HepG2 (cell line): ENCODE data around the gene SP5. TPM values are rescaled to one million over a fixed set of nuclear protein-coding genes. Genes with fewer than 3 reads are reported as not detected.

Experiments used
- FOSL2 ChIP-seq: sonication (generic); formaldehyde crosslinking; IDR thresholded peaks from 2 replicates; pipeline ENCODE4 v1.4.0; 2020; ENCODE audit warnings: missing genetic modification reagents
- HOXA7 ChIP-seq: sonication (generic); formaldehyde crosslinking; IDR thresholded peaks from 2 replicates; pipeline ENCODE4 v1.8.1; 2022; ENCODE audit warnings: mild to moderate bottlenecking, missing genetic modification reagents, moderate library complexity
- KAT8 ChIP-seq: IDR thresholded peaks from 2 replicates; pipeline ENCODE4 v1.6.1; 2016; ENCODE audit warnings: missing genetic modification reagents, missing compliant biosample characterization
- KLF15 ChIP-seq: sonication (generic); formaldehyde crosslinking; IDR thresholded peaks from 2 replicates; pipeline ENCODE4 v1.8.1; 2023; ENCODE audit warnings: borderline replicate concordance, mild to moderate bottlenecking, inconsistent platforms, missing genetic modification reagents, mixed read lengths
- KMT2B ChIP-seq: IDR thresholded peaks from 2 replicates; pipeline ENCODE4 v1.6.1; 2016; ENCODE audit warnings: missing genetic modification reagents, missing compliant biosample characterization
- POLR2A ChIP-seq, 2 experiments: IDR thresholded peaks; 2 replicates each; pipeline ENCODE4 v1.6.1; 2011; ENCODE audit warnings: low read depth in 2 of 2, low read length in 2 of 2, mild to moderate bottlenecking in 1 of 2, moderate library complexity in 1 of 2; ENCODE audit not compliant: insufficient read depth in 1 of 2
- RBAK ChIP-seq: sonication (generic); formaldehyde crosslinking; IDR thresholded peaks from 2 replicates; pipeline ENCODE4 v1.5.1; 2020; ENCODE audit warnings: mild to moderate bottlenecking, missing genetic modification reagents
- TAF15 ChIP-seq: fragments of 200-400 bp; formaldehyde crosslinking; IDR thresholded peaks from one replicate; pipeline ENCODE4 v1.6.1; 2018; ENCODE audit warnings: mild to moderate bottlenecking, low read depth, low read length; ENCODE audit not compliant: poor library complexity, severe bottlenecking
- ZNF224 ChIP-seq: sonication (generic); formaldehyde crosslinking; IDR thresholded peaks from 2 replicates; pipeline ENCODE4 v1.5.0; 2020; ENCODE audit warnings: mild to moderate bottlenecking, missing genetic modification reagents
- ZNF660 ChIP-seq: sonication (generic); formaldehyde crosslinking; IDR thresholded peaks from 2 replicates; pipeline ENCODE4 v1.5.1; 2020; ENCODE audit warnings: mild to moderate bottlenecking, low read depth, missing genetic modification reagents, borderline replicate concordance
- ZNF749 ChIP-seq: sonication (generic); formaldehyde crosslinking; IDR thresholded peaks from 2 replicates; pipeline ENCODE4 v1.8.0; 2022; ENCODE audit warnings: mild to moderate bottlenecking, missing genetic modification reagents, moderate library complexity, borderline replicate concordance
- polyA plus RNA-seq, 8 experiments: library from polyadenylated mRNA; depleted of rRNA in 3 of 8; stranded (reverse) in 7 of 8; unstranded in 1 of 8; fragments of >200 nt; fragmentation: Illumina TruSeq in 4 of 8; extraction: Trizol in 4 of 8; gene quantifications; 2 replicates each; pipeline versions ENCODE4 v1.2.1 to v1.2.3, GENCODE V29; 2011 to 2016; ENCODE audit warnings: low read depth in 4 of 8, missing spikeins in 1 of 8, mixed read lengths in 1 of 8; ENCODE audit not compliant: insufficient read depth in 1 of 8
- total RNA-seq, 5 experiments: library from RNA; depleted of rRNA; stranded (reverse); fragments of >200 nt; fragmentation: Illumina TruSeq; extraction: Trizol; gene quantifications; 2 replicates each; pipeline ENCODE4 v1.2.3, GENCODE V29; 2016; ENCODE audit warnings: low read depth in 1 of 5
- TF ChIP-seq, protein P1 (sequence below): IDR thresholded peaks from 2 replicates; pipeline ENCODE4 v1.6.1; 2016; ENCODE audit warnings: low read depth, missing genetic modification reagents, missing compliant biosample characterization
- TF ChIP-seq, protein P2 (sequence below): IDR thresholded peaks from 2 replicates; pipeline ENCODE4 v1.6.1; 2016; ENCODE audit warnings: missing biosample characterization, missing genetic modification reagents, low read depth
- TF ChIP-seq, protein P3 (sequence below), 2 experiments: fragments of 450-650 bp in 1 of 2; sonication (generic) in 1 of 2; formaldehyde crosslinking; IDR thresholded peaks; 2 replicates each; pipeline versions ENCODE4 v1.5.0 to v1.8.0; 2020 to 2022; ENCODE audit warnings: mild to moderate bottlenecking in 1 of 2, missing genetic modification reagents in 1 of 2
- TF ChIP-seq, protein P4 (sequence below): sonication (generic); formaldehyde crosslinking; IDR thresholded peaks from 2 replicates; pipeline ENCODE4 v1.4.0; 2020; ENCODE audit warnings: missing genetic modification reagents
- TF ChIP-seq, protein P5 (sequence below): sonication (generic); formaldehyde crosslinking; IDR thresholded peaks from 2 replicates; pipeline ENCODE4 v1.8.1; 2022; ENCODE audit warnings: mild to moderate bottlenecking, missing genetic modification reagents

Gene SP5
- total and polyA plus RNA-seq, 2 of the 13 experiments (the other 11 are each of a cell fraction or from before 2014, with no cell fraction given): 50.8 to 119 TPM

DNA sequence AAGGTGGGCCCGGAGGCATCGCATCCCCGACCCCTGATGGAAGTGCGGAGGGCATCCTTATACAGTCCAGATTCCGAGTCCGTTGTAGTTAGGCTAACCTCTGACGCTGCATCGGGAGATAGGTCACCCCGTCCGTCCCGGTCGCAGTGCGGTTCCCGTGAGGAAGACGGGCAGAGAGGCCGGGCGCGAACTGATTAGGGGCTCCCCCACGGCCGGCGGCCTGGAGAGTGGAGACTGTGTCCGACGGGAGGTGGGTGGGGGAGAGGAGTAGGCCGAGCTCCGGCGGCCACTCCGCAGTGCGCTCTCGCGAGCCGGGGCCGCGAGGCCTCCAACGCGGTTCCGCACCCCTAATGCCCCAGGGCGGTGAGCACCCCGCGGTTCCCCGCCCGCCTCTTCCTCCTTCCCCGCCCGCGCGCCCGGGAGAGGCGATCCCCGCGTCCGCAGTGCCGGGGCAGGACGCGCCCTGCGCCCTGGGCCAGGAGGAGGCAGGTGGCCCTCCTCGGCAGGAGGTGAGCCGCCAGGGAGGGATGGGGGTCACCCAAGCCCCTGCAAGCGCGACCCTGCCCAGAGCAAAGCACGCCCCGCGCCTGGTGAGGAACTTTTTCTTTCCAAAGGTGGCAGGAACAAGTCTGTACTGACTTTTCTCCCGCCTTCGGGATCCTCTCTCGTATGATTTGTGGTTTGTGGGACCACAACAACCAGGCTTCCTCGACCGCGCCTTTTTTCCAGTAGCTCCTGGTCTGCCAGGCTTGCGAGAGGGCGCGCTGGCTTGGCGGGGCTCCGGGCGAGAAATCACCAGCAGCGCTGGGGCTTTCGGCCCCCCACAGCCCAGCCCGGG lies 1.4 kb upstream of the SP5 start (continued):
- TF ChIP-seq, protein P1, sequence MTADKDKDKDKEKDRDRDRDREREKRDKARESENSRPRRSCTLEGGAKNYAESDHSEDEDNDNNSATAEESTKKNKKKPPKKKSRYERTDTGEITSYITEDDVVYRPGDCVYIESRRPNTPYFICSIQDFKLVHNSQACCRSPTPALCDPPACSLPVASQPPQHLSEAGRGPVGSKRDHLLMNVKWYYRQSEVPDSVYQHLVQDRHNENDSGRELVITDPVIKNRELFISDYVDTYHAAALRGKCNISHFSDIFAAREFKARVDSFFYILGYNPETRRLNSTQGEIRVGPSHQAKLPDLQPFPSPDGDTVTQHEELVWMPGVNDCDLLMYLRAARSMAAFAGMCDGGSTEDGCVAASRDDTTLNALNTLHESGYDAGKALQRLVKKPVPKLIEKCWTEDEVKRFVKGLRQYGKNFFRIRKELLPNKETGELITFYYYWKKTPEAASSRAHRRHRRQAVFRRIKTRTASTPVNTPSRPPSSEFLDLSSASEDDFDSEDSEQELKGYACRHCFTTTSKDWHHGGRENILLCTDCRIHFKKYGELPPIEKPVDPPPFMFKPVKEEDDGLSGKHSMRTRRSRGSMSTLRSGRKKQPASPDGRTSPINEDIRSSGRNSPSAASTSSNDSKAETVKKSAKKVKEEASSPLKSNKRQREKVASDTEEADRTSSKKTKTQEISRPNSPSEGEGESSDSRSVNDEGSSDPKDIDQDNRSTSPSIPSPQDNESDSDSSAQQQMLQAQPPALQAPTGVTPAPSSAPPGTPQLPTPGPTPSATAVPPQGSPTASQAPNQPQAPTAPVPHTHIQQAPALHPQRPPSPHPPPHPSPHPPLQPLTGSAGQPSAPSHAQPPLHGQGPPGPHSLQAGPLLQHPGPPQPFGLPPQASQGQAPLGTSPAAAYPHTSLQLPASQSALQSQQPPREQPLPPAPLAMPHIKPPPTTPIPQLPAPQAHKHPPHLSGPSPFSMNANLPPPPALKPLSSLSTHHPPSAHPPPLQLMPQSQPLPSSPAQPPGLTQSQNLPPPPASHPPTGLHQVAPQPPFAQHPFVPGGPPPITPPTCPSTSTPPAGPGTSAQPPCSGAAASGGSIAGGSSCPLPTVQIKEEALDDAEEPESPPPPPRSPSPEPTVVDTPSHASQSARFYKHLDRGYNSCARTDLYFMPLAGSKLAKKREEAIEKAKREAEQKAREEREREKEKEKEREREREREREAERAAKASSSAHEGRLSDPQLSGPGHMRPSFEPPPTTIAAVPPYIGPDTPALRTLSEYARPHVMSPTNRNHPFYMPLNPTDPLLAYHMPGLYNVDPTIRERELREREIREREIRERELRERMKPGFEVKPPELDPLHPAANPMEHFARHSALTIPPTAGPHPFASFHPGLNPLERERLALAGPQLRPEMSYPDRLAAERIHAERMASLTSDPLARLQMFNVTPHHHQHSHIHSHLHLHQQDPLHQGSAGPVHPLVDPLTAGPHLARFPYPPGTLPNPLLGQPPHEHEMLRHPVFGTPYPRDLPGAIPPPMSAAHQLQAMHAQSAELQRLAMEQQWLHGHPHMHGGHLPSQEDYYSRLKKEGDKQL (CRISPR knock-in tag): no peak
- TF ChIP-seq HOXA7 (no peak), KAT8 (CRISPR knock-in tag) (no peak), RBAK (CRISPR knock-in tag) (no peak), ZNF224 (no peak), FOSL2 (no peak), ZNF660 (CRISPR knock-in tag) (no peak), KMT2B (no peak), TAF15 (no peak), ZNF749 (CRISPR knock-in tag) (no peak), KLF15 (CRISPR knock-in tag) (no peak), POLR2A (IDR thresholded peaks at IDR 0.05; ENCODE audit: insufficient read depth in 1 of 2, low read depth in 2 of 2, low read length in 2 of 2) (peak in 1 of 2 experiments; percentile 51; a peak in 2 of 4 replicates)
- TF ChIP-seq, protein P2, sequence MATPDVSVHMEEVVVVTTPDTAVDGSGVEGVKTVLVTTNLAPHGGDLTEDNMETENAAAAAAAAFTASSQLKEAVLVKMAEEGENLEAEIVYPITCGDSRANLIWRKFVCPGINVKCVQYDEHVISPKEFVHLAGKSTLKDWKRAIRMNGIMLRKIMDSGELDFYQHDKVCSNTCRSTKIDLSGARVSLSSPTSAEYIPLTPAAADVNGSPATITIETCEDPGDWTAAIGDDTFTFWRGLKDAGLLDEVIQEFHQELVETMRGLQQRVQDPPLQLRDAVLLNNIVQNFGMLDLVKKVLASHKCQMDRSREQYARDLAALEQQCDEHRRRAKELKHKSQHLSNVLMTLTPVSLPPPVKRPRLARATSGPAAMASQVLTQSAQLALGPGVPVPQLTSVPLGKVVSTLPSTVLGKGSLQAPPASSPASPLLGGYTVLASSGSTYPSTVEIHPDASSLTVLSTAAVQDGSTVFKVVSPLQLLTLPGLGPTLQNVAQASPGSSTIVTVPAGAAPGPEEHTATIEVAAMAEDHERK: no peak
- TF ChIP-seq, protein P3, sequence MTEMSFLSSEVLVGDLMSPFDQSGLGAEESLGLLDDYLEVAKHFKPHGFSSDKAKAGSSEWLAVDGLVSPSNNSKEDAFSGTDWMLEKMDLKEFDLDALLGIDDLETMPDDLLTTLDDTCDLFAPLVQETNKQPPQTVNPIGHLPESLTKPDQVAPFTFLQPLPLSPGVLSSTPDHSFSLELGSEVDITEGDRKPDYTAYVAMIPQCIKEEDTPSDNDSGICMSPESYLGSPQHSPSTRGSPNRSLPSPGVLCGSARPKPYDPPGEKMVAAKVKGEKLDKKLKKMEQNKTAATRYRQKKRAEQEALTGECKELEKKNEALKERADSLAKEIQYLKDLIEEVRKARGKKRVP (CRISPR knock-in tag; IDR thresholded peaks at IDR 0.05): no peak
- TF ChIP-seq, protein P4, sequence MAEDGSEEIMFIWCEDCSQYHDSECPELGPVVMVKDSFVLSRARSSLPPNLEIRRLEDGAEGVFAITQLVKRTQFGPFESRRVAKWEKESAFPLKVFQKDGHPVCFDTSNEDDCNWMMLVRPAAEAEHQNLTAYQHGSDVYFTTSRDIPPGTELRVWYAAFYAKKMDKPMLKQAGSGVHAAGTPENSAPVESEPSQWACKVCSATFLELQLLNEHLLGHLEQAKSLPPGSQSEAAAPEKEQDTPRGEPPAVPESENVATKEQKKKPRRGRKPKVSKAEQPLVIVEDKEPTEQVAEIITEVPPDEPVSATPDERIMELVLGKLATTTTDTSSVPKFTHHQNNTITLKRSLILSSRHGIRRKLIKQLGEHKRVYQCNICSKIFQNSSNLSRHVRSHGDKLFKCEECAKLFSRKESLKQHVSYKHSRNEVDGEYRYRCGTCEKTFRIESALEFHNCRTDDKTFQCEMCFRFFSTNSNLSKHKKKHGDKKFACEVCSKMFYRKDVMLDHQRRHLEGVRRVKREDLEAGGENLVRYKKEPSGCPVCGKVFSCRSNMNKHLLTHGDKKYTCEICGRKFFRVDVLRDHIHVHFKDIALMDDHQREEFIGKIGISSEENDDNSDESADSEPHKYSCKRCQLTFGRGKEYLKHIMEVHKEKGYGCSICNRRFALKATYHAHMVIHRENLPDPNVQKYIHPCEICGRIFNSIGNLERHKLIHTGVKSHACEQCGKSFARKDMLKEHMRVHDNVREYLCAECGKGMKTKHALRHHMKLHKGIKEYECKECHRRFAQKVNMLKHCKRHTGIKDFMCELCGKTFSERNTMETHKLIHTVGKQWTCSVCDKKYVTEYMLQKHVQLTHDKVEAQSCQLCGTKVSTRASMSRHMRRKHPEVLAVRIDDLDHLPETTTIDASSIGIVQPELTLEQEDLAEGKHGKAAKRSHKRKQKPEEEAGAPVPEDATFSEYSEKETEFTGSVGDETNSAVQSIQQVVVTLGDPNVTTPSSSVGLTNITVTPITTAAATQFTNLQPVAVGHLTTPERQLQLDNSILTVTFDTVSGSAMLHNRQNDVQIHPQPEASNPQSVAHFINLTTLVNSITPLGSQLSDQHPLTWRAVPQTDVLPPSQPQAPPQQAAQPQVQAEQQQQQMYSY (CRISPR knock-in tag): no peak
- TF ChIP-seq, protein P5, sequence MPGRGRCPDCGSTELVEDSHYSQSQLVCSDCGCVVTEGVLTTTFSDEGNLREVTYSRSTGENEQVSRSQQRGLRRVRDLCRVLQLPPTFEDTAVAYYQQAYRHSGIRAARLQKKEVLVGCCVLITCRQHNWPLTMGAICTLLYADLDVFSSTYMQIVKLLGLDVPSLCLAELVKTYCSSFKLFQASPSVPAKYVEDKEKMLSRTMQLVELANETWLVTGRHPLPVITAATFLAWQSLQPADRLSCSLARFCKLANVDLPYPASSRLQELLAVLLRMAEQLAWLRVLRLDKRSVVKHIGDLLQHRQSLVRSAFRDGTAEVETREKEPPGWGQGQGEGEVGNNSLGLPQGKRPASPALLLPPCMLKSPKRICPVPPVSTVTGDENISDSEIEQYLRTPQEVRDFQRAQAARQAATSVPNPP: no peak; the same call in 1 of the 2 replicates
